PC-3 (cell line): ENCODE results near the gene SFN. TPM values are rescaled to one million over a fixed set of nuclear protein-coding genes. Genes with fewer than 3 reads are reported as not detected.

Experiments used
- ATAC-seq: fragments of 200-7000 bp; cut with Tn5 transposase; 2 replicates; pipeline ENCODE4 v1.9.1; 2020; ENCODE audit warnings: mild to moderate bottlenecking, moderate library complexity
- BruUV-seq: library from RNA; stranded (reverse); fragments of 400-500 nt; replicated peaks from 2 replicates; lab custom pipeline; 2021; lab: Mats Ljungman, UMichigan
- CTCF ChIA-PET: fragments of 300-600 bp; sonication (Branson Sonifier 250); formaldehyde crosslinking; loops from one replicate; lab custom pipeline; 2022; ENCODE audit warnings: antibody characterized with exemption; lab: Charles Lee
- POLR2A ChIA-PET: fragments of 300-600 bp; sonication (Branson Sonifier 250); formaldehyde crosslinking; loops from one replicate; lab custom pipeline; 2022; ENCODE audit warnings: antibody characterized with exemption; ENCODE audit not compliant: unreplicated experiment; lab: Charles Lee
- DNase-seq: peaks from one replicate; pipeline ENCODE4 v3.0.0-alpha.2; 2015
- H2AFZ ChIP-seq: fragments of 300-600 bp; sonication (generic); 2 replicates; pipeline ENCODE4 v1.6.0; 2016; ENCODE audit warnings: antibody characterized with exemption, low read length
- H3F3A ChIP-seq: fragments of 300-600 bp; sonication (generic); one replicate; pipeline ENCODE4 v1.6.0; 2017; ENCODE audit warnings: antibody characterized with exemption, low read length, control low read depth, mild to moderate bottlenecking; ENCODE audit not compliant: unreplicated experiment
- H3K27ac ChIP-seq: fragments of 300-600 bp; sonication (generic); 2 replicates; pipeline ENCODE4 v1.5.1; 2016; ENCODE audit warnings: mild to moderate bottlenecking, low read length
- H3K27me3 ChIP-seq: fragments of 300-600 bp; sonication (generic); 2 replicates; pipeline ENCODE4 v1.6.1; 2016; ENCODE audit warnings: low read length, mixed read lengths
- H3K36me3 ChIP-seq: fragments of 300-600 bp; sonication (generic); 2 replicates; pipeline ENCODE4 v1.6.1; 2016; ENCODE audit warnings: low read depth, mixed run types, low read length, mixed read lengths
- H3K4me1 ChIP-seq: fragments of 300-600 bp; sonication (generic); 2 replicates; pipeline ENCODE4 v1.5.1; 2016; ENCODE audit warnings: low read length; ENCODE audit not compliant: insufficient read depth
- H3K4me2 ChIP-seq: fragments of 300-600 bp; sonication (generic); 2 replicates; pipeline ENCODE4 v1.6.0; 2016; ENCODE audit warnings: low read length
- H3K4me3 ChIP-seq: fragments of 300-600 bp; sonication (generic); 2 replicates; pipeline ENCODE4 v1.5.1; 2016; ENCODE audit warnings: mild to moderate bottlenecking, low read length, mixed read lengths
- H3K79me2 ChIP-seq: fragments of 300-600 bp; sonication (generic); 2 replicates; pipeline ENCODE4 v1.6.1; 2017; ENCODE audit warnings: low read length, mixed read lengths
- H3K9ac ChIP-seq: fragments of 300-600 bp; sonication (generic); 2 replicates; pipeline ENCODE4 v1.6.0; 2016; ENCODE audit warnings: mild to moderate bottlenecking, low read length
- H3K9me2 ChIP-seq: fragments of 300-600 bp; sonication (generic); replicated peaks from 2 replicates; pipeline ENCODE4 v1.6.1; 2016; ENCODE audit warnings: mixed run types, low read length, mixed read lengths
- H3K9me3 ChIP-seq: fragments of 300-600 bp; sonication (generic); 2 replicates; pipeline ENCODE4 v1.6.1; 2016; ENCODE audit warnings: low read length, mixed read lengths
- H4K20me1 ChIP-seq: fragments of 300-600 bp; sonication (generic); 2 replicates; pipeline ENCODE4 v1.6.1; 2016; ENCODE audit warnings: low read length, mixed read lengths
- EZH2 ChIP-seq: fragments of 300-600 bp; sonication (generic); IDR thresholded peaks from one replicate; pipeline ENCODE4 v1.6.1; 2017; ENCODE audit warnings: antibody characterized with exemption, mild to moderate bottlenecking, low read length; ENCODE audit not compliant: unreplicated experiment
- EZH2phosphoT487 ChIP-seq: fragments of 300-600 bp; sonication (generic); IDR thresholded peaks from 2 replicates; pipeline ENCODE4 v1.6.1; 2018; ENCODE audit warnings: mild to moderate bottlenecking, antibody characterized with exemption, low read length, borderline replicate concordance
- intact Hi-C: fragments of 100-400 bp; cut with micrococcal nuclease; formaldehyde crosslinking; loops from 2 replicates; pipeline ENCODE4 v1.9.0; 2023
- total RNA-seq: library from RNA; depleted of rRNA; stranded (reverse); fragments of >200 nt; gene quantifications from 2 replicates; pipeline ENCODE4 v1.2.3, GENCODE V29; 2014
- TF ChIP-seq, protein P1 (sequence below): fragments of 300-600 bp; sonication (generic); conservative IDR thresholded peaks from 2 replicates; pipeline ENCODE4 v1.5.1; 2017; ENCODE audit warnings: antibody characterized with exemption, low read depth, mild to moderate bottlenecking, low read length

SFN gene
- total RNA-seq, 1 experiment from 2014 or later = 411 TPM

- intact Hi-C loops = no loop called here
- ChIA-PET POLR2A (no interaction called here), CTCF (no interaction called here)
- Histone ChIP-seq H3K4me1 (peaks cover 70% of the 10 kb centered on the region), H3K4me3 (no peak overlapping the region), H4K20me1 (no peaks in the 10 kb centered on the region), H3K36me3 (peaks cover 15% of the 10 kb centered on the region), H3K9me2 (no peaks in the 10 kb centered on the region), H3K27ac (no peak overlapping the region), H3K9me3 (no peaks in the 10 kb centered on the region), H3K79me2 (no peaks in the 10 kb centered on the region), H2AFZ (no peak overlapping the region), H3K4me2 (no peak overlapping the region), H3K9ac (no peak overlapping the region), H3F3A (peaks cover 15% of the 10 kb centered on the region), H3K27me3 (no peaks in the 10 kb centered on the region)
- no TSS peak for BruUV-seq
- DNase-seq (no peak), ATAC-seq (no peak)
- TF ChIP-seq EZH2 = no peak
- TF ChIP-seq EZH2phosphoT487 = no peak
- TF ChIP-seq, protein P1, sequence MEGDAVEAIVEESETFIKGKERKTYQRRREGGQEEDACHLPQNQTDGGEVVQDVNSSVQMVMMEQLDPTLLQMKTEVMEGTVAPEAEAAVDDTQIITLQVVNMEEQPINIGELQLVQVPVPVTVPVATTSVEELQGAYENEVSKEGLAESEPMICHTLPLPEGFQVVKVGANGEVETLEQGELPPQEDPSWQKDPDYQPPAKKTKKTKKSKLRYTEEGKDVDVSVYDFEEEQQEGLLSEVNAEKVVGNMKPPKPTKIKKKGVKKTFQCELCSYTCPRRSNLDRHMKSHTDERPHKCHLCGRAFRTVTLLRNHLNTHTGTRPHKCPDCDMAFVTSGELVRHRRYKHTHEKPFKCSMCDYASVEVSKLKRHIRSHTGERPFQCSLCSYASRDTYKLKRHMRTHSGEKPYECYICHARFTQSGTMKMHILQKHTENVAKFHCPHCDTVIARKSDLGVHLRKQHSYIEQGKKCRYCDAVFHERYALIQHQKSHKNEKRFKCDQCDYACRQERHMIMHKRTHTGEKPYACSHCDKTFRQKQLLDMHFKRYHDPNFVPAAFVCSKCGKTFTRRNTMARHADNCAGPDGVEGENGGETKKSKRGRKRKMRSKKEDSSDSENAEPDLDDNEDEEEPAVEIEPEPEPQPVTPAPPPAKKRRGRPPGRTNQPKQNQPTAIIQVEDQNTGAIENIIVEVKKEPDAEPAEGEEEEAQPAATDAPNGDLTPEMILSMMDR = no peak
These were observed 5.4 kb upstream of the SFN start for GRCh38 chr1:26857473-26858060.

DNA sequence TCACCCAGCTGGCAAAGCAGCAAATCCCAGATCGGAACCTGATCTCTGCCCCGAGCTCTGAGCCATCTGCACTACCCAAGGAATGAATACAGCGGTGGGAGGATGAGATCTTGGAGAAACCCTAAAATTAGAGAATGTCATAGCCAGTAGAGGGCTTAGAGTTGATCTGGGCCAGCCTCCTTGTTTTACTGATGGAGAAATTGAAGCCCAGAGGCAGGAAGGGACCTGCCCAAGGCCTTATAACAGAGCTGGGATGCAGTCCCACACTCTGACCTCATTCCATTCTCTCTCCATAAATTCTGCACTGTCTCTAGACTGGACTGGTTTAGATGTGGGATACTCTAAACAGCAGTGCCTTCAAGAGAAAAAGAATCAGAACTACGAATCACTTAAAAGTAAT is 4.8 kb upstream of the SFN start:
- TF ChIP-seq EZH2 (no peak), EZH2phosphoT487 (no peak)
- TF ChIP-seq, protein P1 = no peak
- Histone ChIP-seq H3K27ac (peak overlapping the region; percentile 33; the same call in 1 of the 2 replicates), H3K9me2 (no peaks in the 10 kb centered on the region), H3K4me3 (no peak overlapping the region), H2AFZ (no peak overlapping the region), H3K4me1 (peaks cover 67% of the 10 kb centered on the region), H3K79me2 (peaks cover 3% of the 10 kb centered on the region), H3K27me3 (no peaks in the 10 kb centered on the region), H3K4me2 (no peak overlapping the region), H3K9me3 (no peaks in the 10 kb centered on the region), H3K9ac (no peak overlapping the region), H3K36me3 (peaks cover 14% of the 10 kb centered on the region), H3F3A (peaks cover 16% of the 10 kb centered on the region), H4K20me1 (0 out of 2 replicates have a peak, but pooled peaks cover under 1% of the 10 kb centered on the region)
- ATAC-seq (no peak), DNase-seq (no peak)
- ChIA-PET CTCF (no interaction called here), POLR2A (no interaction called here)
- no TSS peak for BruUV-seq
- intact Hi-C loops = no loop called here
